Parathyroid adenoma (tissue), 2 donors: Measurements from ENCODE around the gene ESRRG.

Source experiments
- H2AFZ ChIP-seq: fragments of 300-600 bp; sonication (generic); one replicate; pipeline ENCODE4 v1.7.0; 2017; ENCODE audit warnings: antibody characterized with exemption, mild to moderate bottlenecking
- H3K27ac ChIP-seq: fragments of 300-600 bp; sonication (generic); one replicate; pipeline ENCODE4 v1.7.0; 2017
- H3K27me3 ChIP-seq: fragments of 300-600 bp; sonication (generic); one replicate; pipeline ENCODE4 v1.7.0; 2017; ENCODE audit warnings: low read length; ENCODE audit not compliant: control insufficient read depth, insufficient read depth
- H3K36me3 ChIP-seq: fragments of 300-600 bp; sonication (generic); one replicate; pipeline ENCODE4 v1.7.0; 2017; ENCODE audit warnings: low read length; ENCODE audit not compliant: control insufficient read depth, insufficient read depth
- H3K4me1 ChIP-seq: fragments of 300-600 bp; sonication (generic); one replicate; pipeline ENCODE4 v1.7.0; 2017; ENCODE audit warnings: control low read depth
- H3K4me2 ChIP-seq: fragments of 300-600 bp; sonication (generic); one replicate; pipeline ENCODE4 v1.7.0; 2017; ENCODE audit warnings: low read length
- H3K4me3 ChIP-seq: fragments of 300-600 bp; sonication (generic); one replicate; pipeline ENCODE4 v1.7.0; 2017; ENCODE audit warnings: low read depth, low read length
- H3K79me2 ChIP-seq: fragments of 300-600 bp; sonication (generic); one replicate; pipeline ENCODE4 v1.7.0; 2017; ENCODE audit warnings: control low read depth
- H3K9ac ChIP-seq: fragments of 300-600 bp; sonication (generic); one replicate; pipeline ENCODE4 v1.7.0; 2017; ENCODE audit warnings: mild to moderate bottlenecking
- H3K9me3 ChIP-seq: fragments of 300-600 bp; sonication (generic); one replicate; pipeline ENCODE4 v1.7.0; 2017; ENCODE audit warnings: low read length; ENCODE audit not compliant: control insufficient read depth
- CTCF ChIP-seq: fragments of 300-600 bp; sonication (generic); IDR thresholded peaks from one replicate; pipeline ENCODE4 v1.7.0; 2017; ENCODE audit warnings: antibody characterized with exemption, mild to moderate bottlenecking
- donor health status: primary hyperparathyroidism.

ESRRG gene

GRCh38 chr1:216587715-216588114 lies 135.5 kb downstream of the ESRRG start:
- TF ChIP-seq CTCF: no peak
- H3K9ac ChIP-seq: no peak overlapping the region
- no peaks in the 10 kb centered on the region for H3K4me1 ChIP-seq
- no peaks in the 10 kb centered on the region for H3K36me3 ChIP-seq
- no peaks in the 10 kb centered on the region for H3K9me3 ChIP-seq
- H3K27ac ChIP-seq: no peak overlapping the region
- H3K27me3 ChIP-seq: no peaks in the 10 kb centered on the region
- no peak overlapping the region for H2AFZ ChIP-seq
- no peak overlapping the region for H3K4me3 ChIP-seq
- no peaks in the 10 kb centered on the region for H3K79me2 ChIP-seq
- no peak overlapping the region for H3K4me2 ChIP-seq

- Histone ChIP-seq H3K4me1 (peaks cover 3% of the 10 kb centered on the region), H3K27ac (no peak overlapping the region), H3K27me3 (no peaks in the 10 kb centered on the region), H3K36me3 (no peaks in the 10 kb centered on the region), H3K79me2 (no peaks in the 10 kb centered on the region), H3K9ac (no peak overlapping the region), H3K9me3 (no peaks in the 10 kb centered on the region), H3K4me3 (no peak overlapping the region), H2AFZ (no peak overlapping the region), H3K4me2 (no peak overlapping the region)
- no peak for TF ChIP-seq CTCF
Observed at GRCh38 chr1:216582151-216582550, 141.1 kb downstream of the ESRRG start.

GRCh38 chr1:216580538-216581057 lies 142.6 kb downstream of the ESRRG start:
- H3K79me2 ChIP-seq: no peaks in the 10 kb centered on the region
- H3K27ac ChIP-seq: no peak overlapping the region
- no peak overlapping the region for H3K4me3 ChIP-seq
- no peaks in the 10 kb centered on the region for H3K9me3 ChIP-seq
- no peak overlapping the region for H3K4me2 ChIP-seq
- no peaks in the 10 kb centered on the region for H3K27me3 ChIP-seq
- H3K9ac ChIP-seq: no peak overlapping the region
- H2AFZ ChIP-seq: no peak overlapping the region
- peaks cover 3% of the 10 kb centered on the region for H3K4me1 ChIP-seq
- TF ChIP-seq CTCF: no peak
- H3K36me3 ChIP-seq: no peaks in the 10 kb centered on the region

GRCh38 chr1:216576234-216576937 lies 146.8 kb downstream of the ESRRG start:
- peaks cover 3% of the 10 kb centered on the region for H3K4me1 ChIP-seq
- H3K79me2 ChIP-seq: no peaks in the 10 kb centered on the region
- H2AFZ ChIP-seq: no peak overlapping the region
- no peaks in the 10 kb centered on the region for H3K27me3 ChIP-seq
- no peak overlapping the region for H3K9ac ChIP-seq
- no peaks in the 10 kb centered on the region for H3K9me3 ChIP-seq
- H3K4me2 ChIP-seq: no peak overlapping the region
- H3K27ac ChIP-seq: no peak overlapping the region
- TF ChIP-seq CTCF: no peak
- H3K36me3 ChIP-seq: no peaks in the 10 kb centered on the region
- H3K4me3 ChIP-seq: no peak overlapping the region
